GM12873 (cell line): ENCODE data around the gene SIVA1.

Experiments
- TF ChIP-seq, protein P1 (sequence below): IDR thresholded peaks from 2 replicates; pipeline ENCODE4 v1.5.1; 2012; ENCODE audit warnings: low read depth, mild to moderate bottlenecking, moderate library complexity, low read length, control low read depth; ENCODE audit not compliant: insufficient read depth; ENCODE audit errors: missing control alignments

Gene SIVA1

DNA sequence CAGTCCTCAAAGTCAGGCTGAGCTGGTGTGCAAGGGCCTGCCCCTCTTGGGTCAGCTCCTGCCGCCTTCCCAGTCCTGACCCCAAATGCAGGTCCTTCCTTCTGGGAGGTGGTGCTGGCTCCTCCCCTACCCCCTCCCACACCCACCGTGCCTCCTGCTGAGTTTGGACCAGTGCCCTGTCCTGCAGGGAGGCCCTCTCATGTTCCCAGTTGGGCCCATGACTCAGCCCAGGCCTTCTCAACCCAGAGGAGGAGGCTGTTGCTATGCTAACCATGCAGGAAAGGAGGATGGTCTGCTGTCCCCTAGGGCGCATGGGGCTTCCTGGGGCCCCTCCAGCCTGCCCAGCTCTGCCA lies 52.4 kb downstream of the SIVA1 start:
- TF ChIP-seq, protein P1, sequence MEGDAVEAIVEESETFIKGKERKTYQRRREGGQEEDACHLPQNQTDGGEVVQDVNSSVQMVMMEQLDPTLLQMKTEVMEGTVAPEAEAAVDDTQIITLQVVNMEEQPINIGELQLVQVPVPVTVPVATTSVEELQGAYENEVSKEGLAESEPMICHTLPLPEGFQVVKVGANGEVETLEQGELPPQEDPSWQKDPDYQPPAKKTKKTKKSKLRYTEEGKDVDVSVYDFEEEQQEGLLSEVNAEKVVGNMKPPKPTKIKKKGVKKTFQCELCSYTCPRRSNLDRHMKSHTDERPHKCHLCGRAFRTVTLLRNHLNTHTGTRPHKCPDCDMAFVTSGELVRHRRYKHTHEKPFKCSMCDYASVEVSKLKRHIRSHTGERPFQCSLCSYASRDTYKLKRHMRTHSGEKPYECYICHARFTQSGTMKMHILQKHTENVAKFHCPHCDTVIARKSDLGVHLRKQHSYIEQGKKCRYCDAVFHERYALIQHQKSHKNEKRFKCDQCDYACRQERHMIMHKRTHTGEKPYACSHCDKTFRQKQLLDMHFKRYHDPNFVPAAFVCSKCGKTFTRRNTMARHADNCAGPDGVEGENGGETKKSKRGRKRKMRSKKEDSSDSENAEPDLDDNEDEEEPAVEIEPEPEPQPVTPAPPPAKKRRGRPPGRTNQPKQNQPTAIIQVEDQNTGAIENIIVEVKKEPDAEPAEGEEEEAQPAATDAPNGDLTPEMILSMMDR = no peak

DNA sequence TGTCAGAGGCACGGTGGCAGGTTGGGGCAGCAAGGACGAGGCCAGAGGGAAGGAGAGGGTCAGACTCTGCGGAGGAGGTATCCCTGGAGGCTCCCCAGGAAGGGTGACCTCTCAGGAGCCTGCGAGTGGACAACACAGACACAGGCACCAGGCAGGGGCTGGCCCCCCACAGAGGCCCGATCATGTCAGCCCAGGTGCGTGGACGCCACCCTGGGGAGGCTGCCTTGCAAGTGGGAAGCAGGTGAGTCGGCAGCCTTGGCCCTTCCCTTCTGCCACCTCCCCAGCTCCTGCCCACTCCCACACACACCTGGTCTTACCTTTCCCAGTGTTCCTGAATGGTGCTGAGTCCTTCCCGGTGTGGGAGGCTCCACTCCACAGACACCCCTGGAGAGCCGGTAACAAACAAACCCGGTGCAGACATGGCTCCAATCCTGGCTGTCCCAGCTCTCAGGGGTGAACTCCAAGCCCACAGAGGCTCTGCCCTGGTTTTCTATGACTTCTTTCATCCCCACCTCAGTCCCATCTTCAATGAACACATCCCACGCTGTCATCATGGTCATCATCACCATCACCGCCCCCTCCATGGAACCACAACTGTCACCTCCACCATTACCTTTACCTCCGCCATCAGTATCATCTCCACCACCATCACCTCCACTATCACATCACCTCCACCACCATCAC lies 53.1 kb downstream of the SIVA1 start:
- TF ChIP-seq, protein P1 = no peak

DNA sequence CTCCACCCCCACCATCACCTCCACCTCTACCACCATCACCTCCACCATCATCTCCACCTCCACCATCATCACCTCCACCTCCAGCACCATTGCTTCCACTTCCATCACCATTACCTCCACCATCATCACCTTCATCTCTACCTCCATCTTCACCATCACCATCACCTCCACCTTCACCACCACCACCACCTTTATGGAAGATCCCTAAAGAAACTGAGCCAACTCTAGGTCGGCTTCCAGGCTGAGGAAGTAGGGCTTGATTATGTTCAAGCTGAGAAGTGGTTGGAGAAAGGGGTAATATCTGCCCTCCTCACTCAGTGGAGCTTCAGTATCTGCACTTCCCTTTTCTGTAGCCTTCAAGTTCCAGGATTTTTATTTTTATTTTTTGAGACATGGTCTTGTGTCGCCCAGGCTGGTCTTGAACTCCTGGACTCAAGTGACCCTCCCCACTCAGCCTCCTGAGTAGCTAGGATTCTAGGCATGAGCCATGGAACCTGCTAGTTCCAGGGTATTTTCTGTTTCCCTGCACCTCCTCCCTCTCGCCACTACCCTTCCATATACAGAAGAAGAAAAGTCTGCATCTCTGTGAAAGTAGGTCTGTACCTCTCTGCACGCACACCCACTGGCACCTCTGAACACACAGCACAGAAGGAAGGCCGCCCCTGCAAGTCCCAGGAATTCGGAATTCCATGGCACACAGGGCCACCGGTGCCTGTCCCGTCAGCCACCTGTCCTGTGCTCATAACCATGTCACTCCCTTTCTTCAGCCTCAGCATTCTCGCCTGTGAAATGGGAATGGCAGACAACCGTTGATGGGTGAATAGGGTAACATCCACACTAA lies 53.9 kb downstream of the SIVA1 start:
- TF ChIP-seq, protein P1 = no peak

- TF ChIP-seq, protein P1 = no peak
Observed at GRCh38 chr14:104808456-104808855, 55.5 kb downstream of the SIVA1 start.
